A549 (cell line): ENCODE measurements around the gene TCF12.

Experiments used
- CTCF ChIP-seq: fragments of >200 bp; sonication (Bioruptor Twin); formaldehyde crosslinking; IDR thresholded peaks from 3 replicates; pipeline ENCODE4 v1.5.1; 2016
- EHMT2 ChIP-seq: fragments of 200-600 bp; sonication (generic); IDR thresholded peaks from 2 replicates; pipeline ENCODE4 v1.6.1; 2016; ENCODE audit warnings: antibody characterized with exemption, low read depth, mild to moderate bottlenecking, moderate library complexity
- EP300 ChIP-seq, 2 experiments: fragments of >200 bp; sonication (Bioruptor Twin); formaldehyde crosslinking; IDR thresholded peaks; 2 replicates in 1 of 2; 3 replicates in 1 of 2; pipeline ENCODE4 v1.6.1; 2016 to 2017
- ESRRA ChIP-seq: fragments of 150-350 bp; IDR thresholded peaks from 2 replicates; pipeline ENCODE4 v1.6.1; 2014; ENCODE audit warnings: mild to moderate bottlenecking, low read length, borderline replicate concordance
- HES2 ChIP-seq: fragments of >200 bp; sonication (Bioruptor Twin); formaldehyde crosslinking; IDR thresholded peaks from 2 replicates; pipeline ENCODE4 v1.6.1; 2016
- HOXA7 ChIP-seq: fragments of 250-450 bp; sonication (Bioruptor Pico); IDR thresholded peaks from 2 replicates; pipeline ENCODE4 v1.5.0; 2020; ENCODE audit warnings: mild to moderate bottlenecking, moderate library complexity
- MAFK ChIP-seq: fragments of 450-650 bp; IDR thresholded peaks from 2 replicates; pipeline ENCODE4 v1.6.1; 2014; ENCODE audit not compliant: partially characterized antibody
- NR3C1 ChIP-seq: fragments of >200 bp; sonication (Bioruptor Twin); formaldehyde crosslinking; IDR thresholded peaks from 3 replicates; pipeline ENCODE4 v1.6.1; 2017
- POLR2A ChIP-seq: IDR thresholded peaks from 2 replicates; pipeline ENCODE4 v1.6.1; 2012; ENCODE audit warnings: mild to moderate bottlenecking, low read length
- RAD21 ChIP-seq, 2 experiments: fragments of >200 bp in 1 of 2; sonication (Bioruptor Twin) in 1 of 2; formaldehyde crosslinking in 1 of 2; IDR thresholded peaks in 1 of 2; conservative IDR thresholded peaks in 1 of 2; 2 replicates in 1 of 2; 3 replicates in 1 of 2; pipeline ENCODE4 v1.6.1; 2012 to 2018; ENCODE audit warnings: inconsistent platforms in 1 of 2
- RFX5 ChIP-seq: fragments of 450-650 bp; IDR thresholded peaks from 2 replicates; pipeline ENCODE4 v1.7.1; 2014; ENCODE audit warnings: antibody characterized with exemption, mild to moderate bottlenecking, moderate library complexity
- RNF2 ChIP-seq: fragments of 200-600 bp; sonication (generic); IDR thresholded peaks from 2 replicates; pipeline ENCODE4 v1.6.1; 2016; ENCODE audit warnings: low read depth, mild to moderate bottlenecking, antibody characterized with exemption, moderate library complexity, borderline replicate concordance
- SREBF2 ChIP-seq: fragments of 450-650 bp; IDR thresholded peaks from 2 replicates; pipeline ENCODE4 v1.6.1; 2014; ENCODE audit warnings: mild to moderate bottlenecking, moderate library complexity
- ZSCAN20 ChIP-seq: fragments of 250-450 bp; sonication (Bioruptor Pico); IDR thresholded peaks from 2 replicates; pipeline ENCODE4 v1.8.0; 2022; ENCODE audit warnings: mild to moderate bottlenecking, moderate library complexity

GRCh38 chr15:57323299-57323805 lies 404.9 kb downstream of the TCF12 start:
- no peak for TF ChIP-seq HOXA7 (CRISPR knock-in tag)
- TF ChIP-seq CTCF: no peak
- no peak for TF ChIP-seq POLR2A
- TF ChIP-seq MAFK: no peak
- TF ChIP-seq RFX5: no peak
- no peak for TF ChIP-seq HES2
- no peak for TF ChIP-seq EP300 (IDR thresholded peaks at IDR 0.05)
- TF ChIP-seq RNF2: no peak
- TF ChIP-seq SREBF2: no peak
- no peak for TF ChIP-seq RAD21 (conservative IDR thresholded peaks at IDR 0.05 in 1 of 2, IDR thresholded peaks at IDR 0.05 in 1 of 2)
- TF ChIP-seq ESRRA: no peak
- TF ChIP-seq EHMT2: no peak
- TF ChIP-seq NR3C1: no peak
- TF ChIP-seq ZSCAN20 (CRISPR knock-in tag): no peak
